HG03469 (cell line): Measurements from ENCODE around the gene PHGDH.
"Not testable (repeated sequence)": the region's sequence is repeated elsewhere in the genome, so short reads cannot be mapped to it uniquely, and the experiment has no call there.

Source experiments
- ATAC-seq: cut with Tn5 transposase; IDR thresholded peaks from one replicate; pipeline ENCODE4 v1.9.1; 2021; ENCODE audit warnings: mild to moderate bottlenecking, moderate library complexity, moderate number of reproducible peaks; ENCODE audit not compliant: unreplicated experiment

PHGDH gene

DNA sequence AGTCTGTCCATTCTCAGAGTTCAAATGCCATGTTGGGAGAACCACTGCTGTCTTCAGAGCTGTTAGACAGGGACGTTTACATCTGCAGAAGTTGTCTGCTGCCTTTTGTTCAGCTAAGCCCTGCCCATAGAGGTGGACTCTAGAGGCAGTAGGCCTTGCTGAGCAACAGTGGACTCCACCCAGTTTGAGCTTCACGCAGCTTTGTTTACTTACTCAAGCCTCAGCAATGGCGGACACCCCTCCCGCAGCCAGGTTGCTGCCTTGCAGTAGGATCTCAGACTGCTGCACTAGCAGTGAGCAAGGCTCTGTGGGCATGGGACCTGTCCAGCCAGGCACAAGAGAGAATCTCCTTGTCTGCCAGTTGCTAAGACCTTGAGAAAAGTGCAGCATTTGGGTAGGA lies 14.9 kb upstream of the PHGDH start:
- ATAC-seq = not testable (repeated sequence)

GRCh38 chr1:119697598-119697997 lies 14.1 kb upstream of the PHGDH start:
- no peak for ATAC-seq

- no peak for ATAC-seq
These were observed 11.4 kb upstream of the PHGDH start for GRCh38 chr1:119700326-119700725.

DNA sequence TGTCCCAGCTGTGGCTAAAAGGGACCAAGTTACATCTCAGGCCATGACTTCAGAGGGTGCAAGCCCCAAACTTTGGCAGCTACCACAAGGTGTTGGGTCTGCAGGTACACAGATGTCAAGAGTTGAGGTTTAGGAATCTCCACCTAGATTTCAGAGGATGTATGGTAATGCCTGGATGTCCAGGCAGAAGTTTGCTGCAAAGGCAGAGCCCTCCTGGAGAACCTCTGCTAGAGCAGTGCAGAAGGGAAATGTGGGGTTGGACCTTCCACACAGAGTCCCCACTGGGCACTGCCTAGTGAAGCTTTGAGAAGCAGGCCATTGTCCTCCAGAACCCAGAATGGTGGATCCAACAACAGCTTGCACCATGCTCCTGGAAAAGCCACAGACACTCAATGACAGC lies 10.1 kb upstream of the PHGDH start:
- ATAC-seq = no peak

DNA sequence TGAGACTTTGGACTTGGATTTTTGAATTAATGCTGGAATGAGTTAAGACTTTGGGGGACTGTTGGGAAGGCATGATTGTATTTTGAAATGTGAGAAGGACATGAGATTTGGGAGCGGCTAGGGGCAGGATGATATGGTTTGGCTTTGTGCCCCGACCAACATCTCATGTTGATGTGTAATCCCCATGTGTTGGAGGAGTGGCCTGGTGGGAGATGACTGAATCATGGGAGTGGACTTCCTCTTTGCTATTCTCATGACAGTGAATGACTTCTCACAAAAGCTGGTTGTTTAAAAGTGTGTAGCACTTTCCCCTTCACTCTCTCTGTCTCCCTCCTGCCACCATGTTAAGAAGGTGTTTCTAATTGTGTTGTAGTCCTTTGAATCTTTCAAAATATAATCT lies 9.3 kb upstream of the PHGDH start:
- no peak for ATAC-seq

- ATAC-seq = no peak
These were observed 7.9 kb upstream of the PHGDH start for GRCh38 chr1:119703666-119704450.

DNA sequence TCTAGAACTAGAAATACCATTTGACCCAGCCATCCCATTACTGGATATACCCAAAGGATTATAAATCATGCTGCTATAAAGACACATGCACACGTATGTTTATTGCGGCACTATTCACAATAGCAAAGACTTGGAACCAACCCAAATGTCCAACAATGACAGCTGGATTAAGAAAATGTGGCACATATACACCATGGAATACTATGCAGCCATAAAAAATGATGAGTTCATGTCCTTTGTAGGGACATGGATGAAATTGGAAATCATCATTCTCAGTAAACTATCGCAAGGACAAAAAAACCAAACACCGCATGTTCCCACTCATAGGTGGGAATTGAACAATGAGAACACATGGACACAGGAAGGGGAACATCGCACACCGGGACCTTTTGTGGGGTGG lies 5.1 kb upstream of the PHGDH start:
- ATAC-seq = not testable (repeated sequence)

DNA sequence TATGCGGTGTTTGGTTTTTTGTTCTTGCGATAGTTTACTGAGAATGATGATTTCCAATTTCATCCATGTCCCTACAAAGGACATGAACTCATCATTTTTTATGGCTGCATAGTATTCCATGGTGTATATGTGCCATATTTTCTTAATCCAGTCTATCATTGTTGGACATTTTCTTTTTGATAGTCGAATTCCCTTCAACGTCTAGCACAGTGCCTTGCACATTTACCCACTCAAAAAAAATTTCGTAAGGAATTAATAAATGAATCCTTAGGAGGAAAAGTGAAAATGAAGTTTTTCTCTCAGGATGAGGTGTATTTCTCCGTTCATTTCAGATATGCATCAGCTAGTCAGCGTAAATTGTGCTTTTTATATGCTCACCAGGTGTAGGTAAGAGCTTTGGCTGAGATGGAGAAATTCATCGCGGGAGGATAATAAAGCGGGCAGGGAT lies 354 bp upstream of the PHGDH start:
- ATAC-seq = not testable (repeated sequence)

- no peak for ATAC-seq
These were observed 756 bp downstream of the PHGDH start for GRCh38 chr1:119712342-119713038.

DNA sequence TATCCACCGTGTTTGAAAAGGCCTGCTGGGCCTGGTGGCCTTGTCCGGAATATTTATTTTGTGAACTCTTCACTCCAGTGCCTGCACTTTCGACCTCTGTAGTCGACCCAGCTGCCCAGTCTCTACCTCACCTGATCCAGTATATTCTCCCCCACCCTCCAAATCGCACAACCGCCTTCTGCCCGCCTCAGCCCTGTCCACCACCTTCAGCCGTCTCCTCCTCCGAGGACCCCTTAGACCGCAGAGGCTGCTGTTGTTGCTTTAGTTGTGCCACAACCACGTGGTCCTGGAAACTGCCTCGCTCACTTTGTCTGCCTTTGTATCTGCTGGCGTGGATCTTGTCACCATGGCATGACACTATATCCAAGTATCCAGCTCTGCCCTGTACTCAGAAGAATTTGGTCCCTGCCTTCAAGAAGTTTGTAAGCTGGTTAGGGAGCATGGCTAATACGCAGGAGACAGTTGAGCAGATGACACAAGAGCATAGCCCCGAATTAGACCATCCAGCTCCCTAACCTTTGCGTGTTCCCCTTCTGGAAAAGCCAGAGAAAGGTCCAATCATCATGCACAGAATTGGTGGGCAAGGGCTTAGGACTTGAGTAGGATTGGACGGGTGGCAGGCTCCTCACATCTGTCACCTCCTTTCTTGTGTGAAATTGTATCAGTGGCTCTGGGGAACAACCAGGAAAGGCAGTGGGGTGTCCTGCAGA lies 1.5 kb downstream of the PHGDH start:
- no peak for ATAC-seq

GRCh38 chr1:119713749-119714456 lies 2.2 kb downstream of the PHGDH start:
- ATAC-seq = no peak

DNA sequence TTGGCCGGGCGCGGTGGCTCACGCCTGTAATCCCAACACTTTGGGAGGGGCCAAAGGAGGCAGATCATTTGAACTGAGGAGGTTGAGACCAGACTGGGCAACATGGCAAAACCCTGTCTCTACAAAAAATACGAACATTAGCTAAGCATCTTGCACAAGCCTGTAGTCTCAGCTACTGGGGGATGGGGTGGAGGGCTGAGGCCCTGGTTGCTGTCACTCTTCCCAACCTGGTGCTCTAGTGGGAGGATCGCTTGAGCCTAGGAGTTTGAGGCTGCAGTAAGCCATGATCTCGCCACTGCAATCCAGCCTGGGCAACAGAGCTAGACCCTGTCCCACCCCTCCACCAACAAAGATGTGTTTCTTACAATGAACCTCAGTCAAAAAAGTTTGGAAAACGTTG lies 2.8 kb downstream of the PHGDH start:
- ATAC-seq = no peak

GRCh38 chr1:119715542-119715941 lies 3.8 kb downstream of the PHGDH start:
- ATAC-seq = no peak

GRCh38 chr1:119718409-119718808 lies 6.7 kb downstream of the PHGDH start:
- no peak for ATAC-seq

DNA sequence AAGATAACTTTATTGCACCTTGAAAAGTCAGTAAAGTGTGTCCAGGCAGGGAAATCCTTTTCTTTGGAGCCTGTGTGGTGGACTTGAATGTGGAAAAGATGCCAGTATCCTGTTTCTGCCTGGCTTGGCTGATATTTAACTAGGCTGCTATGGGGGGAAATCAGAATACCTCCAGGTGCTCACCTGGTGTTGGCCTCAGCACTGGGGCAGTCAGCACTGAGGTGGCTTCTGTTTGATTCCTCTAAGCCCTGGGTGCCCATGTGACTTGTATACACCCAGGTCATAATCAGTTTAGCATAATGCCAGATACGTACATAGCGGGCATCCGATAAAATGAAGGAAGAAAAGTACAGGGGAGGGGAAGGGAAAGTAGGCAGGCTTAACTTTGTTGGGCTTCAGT lies 7.2 kb downstream of the PHGDH start:
- ATAC-seq = no peak

DNA sequence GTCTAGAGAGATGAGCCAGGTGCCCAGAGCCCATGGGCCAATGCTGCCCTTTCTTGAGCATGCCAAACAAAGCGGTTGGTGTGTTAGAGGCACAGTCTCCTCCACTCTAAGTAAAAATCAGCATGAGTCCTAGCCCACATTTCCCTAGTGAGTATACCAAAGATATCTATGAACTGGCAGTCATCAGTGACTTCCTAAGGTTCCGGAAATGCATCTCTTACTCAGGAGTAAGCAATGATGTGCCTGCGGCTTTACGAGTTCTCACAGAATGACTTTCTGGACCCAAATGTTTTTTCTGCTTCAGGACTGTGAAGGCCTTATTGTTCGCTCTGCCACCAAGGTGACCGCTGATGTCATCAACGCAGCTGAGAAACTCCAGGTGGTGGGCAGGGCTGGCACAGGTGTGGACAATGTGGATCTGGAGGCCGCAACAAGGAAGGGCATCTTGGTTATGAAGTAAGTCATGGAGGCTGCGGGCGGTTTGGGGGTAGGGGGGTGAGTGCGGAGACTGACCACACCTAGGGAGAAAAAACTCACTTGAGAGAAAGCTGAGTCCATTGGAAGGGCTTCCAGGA lies 9.2 kb downstream of the PHGDH start:
- no peak for ATAC-seq

GRCh38 chr1:119721896-119722295 lies 10.2 kb downstream of the PHGDH start:
- ATAC-seq = no peak

DNA sequence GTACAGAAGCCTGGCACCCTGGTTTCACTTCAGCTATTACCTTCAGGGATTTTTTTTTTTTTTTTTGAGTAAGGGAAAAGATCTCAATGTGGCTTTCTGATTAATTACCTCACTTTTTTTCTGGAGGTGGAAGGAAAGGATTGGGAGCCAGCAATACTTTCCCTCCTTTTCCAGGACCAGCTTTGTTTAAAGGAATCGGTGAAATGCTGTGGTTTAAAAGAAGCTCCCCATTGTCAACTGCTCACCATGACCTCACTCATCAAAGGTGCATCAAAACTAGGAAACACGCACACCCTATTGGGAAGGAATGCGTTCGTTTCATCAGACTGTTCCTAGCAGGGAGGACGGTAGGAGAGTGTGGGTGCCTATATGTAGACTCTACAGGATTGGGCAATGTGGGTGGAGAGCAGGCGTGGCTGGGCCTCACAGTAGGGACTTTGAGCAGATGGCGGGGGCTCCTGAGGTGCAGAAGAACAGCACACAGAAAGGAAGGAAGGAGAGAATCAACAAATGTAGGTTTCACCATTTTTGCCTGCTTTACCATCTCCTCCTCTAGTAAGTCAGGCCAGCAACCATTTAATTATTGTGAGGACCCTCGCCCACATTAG lies 13.0 kb downstream of the PHGDH start:
- ATAC-seq = no peak

DNA sequence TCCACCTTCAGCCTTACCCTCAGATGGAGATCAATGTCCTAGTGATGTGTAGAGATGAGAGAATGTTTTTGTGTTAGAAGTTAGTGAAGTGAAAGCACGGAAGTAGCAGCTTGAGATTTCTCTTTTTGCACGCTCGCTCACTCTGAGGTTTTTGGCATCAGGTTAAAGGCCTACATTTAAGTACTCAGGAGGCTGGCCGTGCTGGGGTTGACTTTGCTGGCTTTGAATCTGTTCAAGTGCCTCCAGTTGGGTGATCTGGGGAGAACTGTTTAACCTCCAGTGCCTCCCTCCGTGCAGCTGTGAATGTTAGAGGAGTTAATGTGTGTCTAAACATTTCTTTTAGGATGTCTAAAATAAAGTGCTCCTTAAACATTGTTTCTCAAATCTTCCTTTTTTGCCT lies 13.9 kb downstream of the PHGDH start:
- no peak for ATAC-seq

GRCh38 chr1:119727991-119728390 lies 16.3 kb downstream of the PHGDH start:
- ATAC-seq = no peak
